Retina (tissue), 1 donor: ENCODE data around the gene CBFA2T2.
"Not testable (repeated sequence)": the region's sequence is repeated elsewhere in the genome, so short reads cannot be mapped to it uniquely, and the experiment has no call there.

Source experiments
- DNase-seq: peaks from one replicate; pipeline ENCODE4 v3.0.0-alpha.2; 2016

The CBFA2T2 gene

GRCh38 chr20:33629979-33630378 is 140.1 kb downstream of the CBFA2T2 start:
- DNase-seq = no peak

GRCh38 chr20:33630507-33630906 is 140.6 kb downstream of the CBFA2T2 start:
- DNase-seq = no peak

- not testable (repeated sequence) for DNase-seq
These were observed 142.0 kb downstream of the CBFA2T2 start for GRCh38 chr20:33631910-33632309.

- DNase-seq = no peak
These were observed 145.4 kb downstream of the CBFA2T2 start for GRCh38 chr20:33635341-33635740.

- DNase-seq = no peak
These were observed 146.9 kb downstream of the CBFA2T2 start for GRCh38 chr20:33636776-33637175.

DNA sequence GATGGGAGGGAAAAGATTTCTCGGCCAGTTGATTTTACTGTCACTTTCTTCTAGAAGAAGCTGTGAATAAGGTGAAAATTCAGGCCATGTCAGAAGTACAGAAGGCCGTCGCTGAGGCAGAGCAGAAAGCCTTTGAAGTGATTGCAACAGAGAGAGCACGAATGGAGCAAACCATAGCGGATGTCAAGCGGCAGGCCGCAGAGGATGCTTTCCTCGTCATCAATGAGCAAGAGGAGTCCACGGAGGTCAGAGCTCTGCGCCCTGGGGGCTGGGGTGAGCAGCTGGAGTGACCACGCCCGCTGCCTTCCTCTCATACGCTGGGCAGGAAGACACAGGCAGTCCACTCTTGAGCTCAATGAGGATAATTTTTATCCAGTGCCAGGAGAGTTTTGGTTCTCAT is 150.4 kb downstream of the CBFA2T2 start:
- no peak for DNase-seq

- no peak for DNase-seq
These were observed 154.6 kb downstream of the CBFA2T2 start for GRCh38 chr20:33644313-33645071.

- DNase-seq = no peak
These were observed 155.1 kb downstream of the CBFA2T2 start for GRCh38 chr20:33645072-33645358.

- DNase-seq = no peak
These were observed 155.5 kb downstream of the CBFA2T2 start for GRCh38 chr20:33645396-33645795.

- DNase-seq = no peak
These were observed 156.3 kb downstream of the CBFA2T2 start for GRCh38 chr20:33646191-33646590.

GRCh38 chr20:33646959-33647602 is 157.2 kb downstream of the CBFA2T2 start:
- not testable (repeated sequence) for DNase-seq

- peak; percentile 6 for DNase-seq
These were observed 157.9 kb downstream of the CBFA2T2 start for GRCh38 chr20:33647603-33648395.

DNA sequence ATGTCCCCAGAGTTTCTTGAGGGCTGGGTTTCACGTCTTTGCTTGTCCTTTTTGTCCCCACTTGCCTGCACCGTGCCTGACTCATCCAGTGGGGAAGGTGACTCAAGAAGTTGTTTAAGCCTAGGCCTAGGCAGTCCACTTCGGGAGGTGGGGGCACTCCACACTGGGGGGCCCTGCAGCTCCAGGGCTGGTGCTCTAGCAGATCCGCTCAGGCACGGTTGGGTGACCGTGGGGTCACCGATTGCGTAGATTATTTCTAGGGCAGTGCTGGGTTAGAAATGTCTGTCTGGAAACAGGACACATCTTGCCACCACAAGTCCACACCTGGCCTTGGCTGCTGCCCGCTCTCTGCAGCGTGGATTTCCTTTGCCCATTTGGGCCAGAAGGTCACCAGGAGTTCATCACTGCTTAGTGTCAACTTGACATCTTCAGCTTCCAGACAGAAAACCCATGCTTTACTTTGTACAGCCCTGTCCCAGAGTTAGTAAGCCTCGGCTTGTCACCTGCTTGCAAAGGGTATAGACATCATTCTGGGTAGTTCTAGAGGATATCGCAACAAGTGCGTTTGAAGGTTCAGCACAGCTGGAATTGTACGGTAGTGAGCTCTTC is 158.6 kb downstream of the CBFA2T2 start:
- DNase-seq = peak; percentile 36

DNA sequence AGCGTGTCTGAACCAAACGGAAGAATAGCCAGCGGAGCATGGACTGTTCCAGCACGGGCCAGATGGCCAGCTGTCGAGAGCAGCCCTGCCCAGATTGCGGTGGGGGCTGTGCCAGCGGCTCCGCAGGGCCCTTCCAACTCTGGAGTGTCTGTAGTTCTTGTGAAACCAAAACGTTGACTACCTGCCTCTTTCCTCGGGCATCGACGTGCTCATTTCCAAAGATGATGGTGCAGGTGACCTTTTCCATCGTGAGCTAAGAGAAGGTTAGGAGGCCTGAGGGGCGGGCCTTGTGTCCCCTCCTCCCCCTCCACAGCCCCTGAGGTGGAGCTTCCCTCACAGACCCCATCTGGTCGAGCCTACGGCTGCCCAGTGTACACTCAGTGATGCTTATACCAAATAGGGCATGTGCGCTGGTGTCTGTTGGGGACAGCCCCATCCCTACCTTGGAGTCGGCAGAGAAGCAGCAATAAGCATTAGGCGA is 159.3 kb downstream of the CBFA2T2 start:
- peak; percentile 63 for DNase-seq

GRCh38 chr20:33650111-33650752 is 160.3 kb downstream of the CBFA2T2 start:
- peak; percentile 6 for DNase-seq

DNA sequence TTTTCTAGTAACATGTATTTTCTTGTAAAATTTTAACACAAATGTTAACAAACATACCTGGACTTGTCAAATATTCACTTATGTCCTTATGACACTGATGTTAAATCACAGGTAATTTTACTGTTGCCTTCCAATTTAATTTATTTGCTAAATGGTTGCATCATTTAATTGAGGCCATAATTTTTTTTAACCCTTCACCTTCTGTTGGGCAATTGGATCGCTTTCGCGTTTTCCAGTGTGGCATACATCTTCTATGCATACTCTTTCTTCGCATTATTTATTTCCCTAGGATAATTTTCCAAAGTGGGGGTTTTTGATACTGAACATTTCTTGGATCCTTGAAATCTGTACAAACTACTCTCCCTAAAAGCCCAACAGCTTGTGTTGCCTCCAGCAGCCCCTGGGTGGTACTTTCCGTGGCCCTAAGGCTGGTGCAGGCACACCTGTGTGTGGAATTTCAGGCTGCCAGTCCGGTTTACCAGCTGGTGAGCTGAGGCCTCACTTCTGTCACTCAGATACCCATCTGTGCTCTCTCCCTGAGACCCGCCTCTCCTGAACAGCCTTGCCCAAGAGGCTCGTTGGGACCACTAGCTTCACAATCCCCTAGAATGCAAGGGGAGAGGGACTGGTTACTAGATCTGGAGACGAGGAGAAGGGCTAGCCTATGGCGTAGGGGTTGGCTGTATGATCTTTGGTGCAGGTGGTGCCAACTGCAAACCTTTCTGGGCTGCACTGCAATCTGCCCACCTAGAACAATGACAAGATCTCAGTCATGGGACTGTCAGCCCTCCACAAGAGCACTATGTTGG is 161.1 kb downstream of the CBFA2T2 start:
- DNase-seq = peak; percentile 15

GRCh38 chr20:33651562-33652048 is 161.7 kb downstream of the CBFA2T2 start:
- no peak for DNase-seq

DNA sequence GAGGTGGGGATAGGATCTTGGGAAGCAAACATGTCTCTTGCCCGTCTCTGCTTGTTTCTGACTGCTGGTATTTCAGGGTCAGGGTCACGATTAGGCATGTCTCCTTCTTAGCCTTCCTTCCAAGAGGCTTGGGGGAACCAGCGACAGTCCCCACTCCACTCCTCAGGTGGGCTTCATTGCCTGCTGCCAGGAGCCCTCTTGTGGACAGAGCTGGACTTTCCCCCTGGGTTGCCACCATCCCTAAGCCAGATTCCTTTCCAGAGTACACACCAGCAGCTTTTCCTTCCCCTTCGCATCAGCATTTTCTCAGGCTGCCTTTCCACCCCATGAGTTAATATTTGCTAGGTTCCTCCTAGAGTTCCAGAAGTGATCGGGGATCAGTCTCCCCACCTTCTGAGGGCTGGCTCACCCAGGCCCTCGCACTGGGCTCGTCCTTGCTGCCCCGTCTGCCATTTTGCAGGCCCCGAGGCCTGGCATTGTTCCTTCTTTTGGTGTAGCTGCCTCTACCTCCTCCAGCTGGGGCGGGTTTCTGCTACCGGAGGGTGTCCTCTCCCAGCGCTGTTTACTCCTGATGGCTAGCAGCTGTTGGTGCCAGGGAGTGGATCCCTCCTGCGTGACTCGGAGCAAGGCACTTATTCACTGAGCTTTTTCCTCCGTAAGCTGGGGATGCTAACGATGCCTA is 163.5 kb downstream of the CBFA2T2 start:
- peak; percentile 85 for DNase-seq

DNA sequence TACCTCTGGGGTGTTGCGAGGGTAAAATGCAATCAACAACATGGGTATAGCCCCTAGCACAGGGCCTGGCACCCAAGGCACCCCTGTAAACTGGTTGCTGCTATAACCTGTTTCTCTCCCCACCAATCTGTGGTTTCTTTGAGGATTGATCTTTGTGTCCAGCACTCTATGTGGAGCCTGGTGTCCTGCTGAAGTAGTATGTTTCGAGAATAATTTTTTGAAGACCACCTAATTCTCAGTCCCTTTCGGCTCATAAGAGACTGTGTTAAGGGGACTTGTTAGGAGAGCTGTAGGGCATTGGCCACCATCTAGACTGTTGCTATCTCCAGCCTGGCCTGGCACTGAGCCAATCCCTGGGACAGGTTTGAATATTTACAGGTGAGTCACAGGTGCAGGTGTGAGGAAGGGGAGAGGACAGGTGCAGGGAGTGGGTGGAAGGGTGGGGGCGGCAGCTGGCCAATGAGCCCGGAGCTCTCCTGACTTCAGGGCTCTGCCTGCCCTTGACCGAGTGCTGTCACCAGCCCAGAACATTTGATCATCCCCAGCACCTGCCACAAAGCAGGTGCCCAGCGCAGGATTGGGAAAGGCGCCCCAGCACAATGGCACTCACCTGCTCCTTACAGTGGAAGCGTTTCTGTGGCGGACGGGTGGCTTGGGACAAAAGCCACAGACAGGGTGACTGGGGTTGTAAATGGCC is 164.2 kb downstream of the CBFA2T2 start:
- DNase-seq = peak; percentile 6

- peak; percentile 11 for DNase-seq
These were observed 164.8 kb downstream of the CBFA2T2 start for GRCh38 chr20:33654680-33655161.
